Anterior cingulate cortex (tissue), 58 donors: ENCODE measurements around the gene CRISP1.
A peak's percentile ranks its signal among the peaks of the same experiment; 100 is the strongest.
"Not testable (repeated sequence)": the region's sequence is repeated elsewhere in the genome, so short reads cannot be mapped to it uniquely, and the experiment has no call there.

Source experiments
- DNase-seq, 58 donors: peaks; one replicate each; lab custom pipeline; 2025; lab: John Stamatoyannopoulos, UW

CRISP1 gene, protein sequence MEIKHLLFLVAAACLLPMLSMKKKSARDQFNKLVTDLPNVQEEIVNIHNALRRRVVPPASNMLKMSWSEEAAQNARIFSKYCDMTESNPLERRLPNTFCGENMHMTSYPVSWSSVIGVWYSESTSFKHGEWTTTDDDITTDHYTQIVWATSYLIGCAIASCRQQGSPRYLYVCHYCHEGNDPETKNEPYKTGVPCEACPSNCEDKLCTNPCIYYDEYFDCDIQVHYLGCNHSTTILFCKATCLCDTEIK

DNA sequence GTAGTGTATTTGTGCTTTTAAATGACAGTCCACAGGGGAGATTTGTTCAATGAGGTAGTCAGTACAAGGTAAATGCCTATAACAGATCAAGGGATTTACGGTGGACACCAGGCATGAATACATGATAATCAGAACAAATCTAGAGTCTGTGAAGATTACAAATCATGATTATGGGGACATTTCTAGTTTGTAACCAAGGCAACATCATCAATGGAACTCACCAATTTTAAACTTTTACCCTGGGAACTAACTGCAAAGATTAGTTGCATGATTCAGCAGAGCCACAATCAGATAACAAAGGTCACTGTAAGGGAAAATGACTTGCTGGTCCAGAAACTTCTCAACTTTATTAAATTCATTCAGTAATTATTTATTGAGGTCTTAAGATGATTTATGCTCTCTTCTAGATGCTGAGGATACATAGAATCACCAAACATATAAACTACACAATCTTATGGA lies at the start of gene CRISP1:
Gene CRISP1 (minus strand): TSS at position 51 of the 459 bp plus-strand sequence. CDS start 9,135 bp downstream, outside the sequence.
- no peak for DNase-seq

DNA sequence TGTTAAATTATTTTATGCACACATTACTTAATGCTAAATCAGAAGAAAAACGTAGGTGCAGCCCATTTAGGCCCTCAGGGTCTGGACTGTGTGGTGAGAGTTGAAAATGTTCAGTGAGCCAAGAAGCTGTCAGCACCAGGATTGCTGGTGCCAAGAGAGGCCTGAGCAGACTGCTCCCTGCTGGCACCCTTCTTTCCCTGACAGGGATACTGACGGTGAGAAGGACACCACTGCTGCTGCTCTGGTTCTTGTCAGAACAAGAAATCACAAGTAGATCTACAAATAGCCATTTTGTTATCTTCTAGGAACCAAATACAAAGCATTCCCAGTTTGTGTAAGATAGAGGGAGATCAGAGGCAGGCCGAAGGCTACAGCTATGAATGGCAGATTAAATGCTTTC lies 48.7 kb upstream of the CRISP1 start:
- DNase-seq = peak in 7 of 58 donors; percentile 1 to 25 (median 5)

GRCh38 chr6:49913636-49914375 lies 47.5 kb upstream of the CRISP1 start:
- no peak for DNase-seq

DNA sequence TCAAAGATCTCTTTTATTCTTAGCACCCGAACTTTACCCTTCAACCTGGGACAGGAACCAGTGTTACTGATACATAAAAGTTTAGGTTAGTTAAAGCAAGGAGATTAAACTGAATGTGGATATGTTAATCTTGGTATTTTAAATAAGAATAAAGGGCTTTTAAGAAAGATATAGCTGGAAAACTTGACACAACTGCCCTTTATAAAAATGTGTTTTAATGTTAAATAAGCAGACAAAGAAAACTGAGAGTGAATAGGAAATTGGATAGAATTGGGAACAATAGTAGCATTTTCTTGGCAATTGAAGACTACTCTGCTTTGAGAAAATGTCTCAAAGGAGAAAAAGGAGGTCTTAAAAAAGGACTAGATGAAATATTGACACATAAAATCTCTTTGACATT lies 45.9 kb upstream of the CRISP1 start:
- DNase-seq = no peak

- DNase-seq = no peak
These were observed 44.9 kb upstream of the CRISP1 start for GRCh38 chr6:49911252-49911651.

GRCh38 chr6:49909563-49909962 lies 43.2 kb upstream of the CRISP1 start:
- no peak for DNase-seq

DNA sequence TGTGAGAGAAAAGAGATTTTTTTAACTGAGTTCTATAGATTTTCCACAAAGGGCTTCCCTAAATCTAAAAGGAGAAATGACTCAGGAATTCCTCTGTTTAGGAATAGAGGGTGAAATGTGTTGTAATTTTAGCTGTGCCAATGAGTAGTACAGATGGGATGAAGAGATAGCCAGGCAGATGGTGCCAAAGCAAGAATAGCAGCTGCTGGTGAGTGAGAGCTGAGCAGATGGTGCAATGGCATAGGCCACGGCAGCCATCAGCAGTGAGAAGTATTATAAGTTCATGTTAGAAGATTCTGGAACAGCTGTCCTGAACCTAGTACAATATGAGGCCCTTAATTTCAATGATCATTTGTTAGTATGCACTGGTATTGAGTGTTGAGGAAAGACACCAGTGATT lies 40.2 kb upstream of the CRISP1 start:
- peak in 24 of 58 donors; percentile 1 to 55 (median 12) for DNase-seq

GRCh38 chr6:49905296-49905695 lies 39.0 kb upstream of the CRISP1 start:
- no peak for DNase-seq

- DNase-seq = no peak
These were observed 36.5 kb upstream of the CRISP1 start for GRCh38 chr6:49902856-49903255.

DNA sequence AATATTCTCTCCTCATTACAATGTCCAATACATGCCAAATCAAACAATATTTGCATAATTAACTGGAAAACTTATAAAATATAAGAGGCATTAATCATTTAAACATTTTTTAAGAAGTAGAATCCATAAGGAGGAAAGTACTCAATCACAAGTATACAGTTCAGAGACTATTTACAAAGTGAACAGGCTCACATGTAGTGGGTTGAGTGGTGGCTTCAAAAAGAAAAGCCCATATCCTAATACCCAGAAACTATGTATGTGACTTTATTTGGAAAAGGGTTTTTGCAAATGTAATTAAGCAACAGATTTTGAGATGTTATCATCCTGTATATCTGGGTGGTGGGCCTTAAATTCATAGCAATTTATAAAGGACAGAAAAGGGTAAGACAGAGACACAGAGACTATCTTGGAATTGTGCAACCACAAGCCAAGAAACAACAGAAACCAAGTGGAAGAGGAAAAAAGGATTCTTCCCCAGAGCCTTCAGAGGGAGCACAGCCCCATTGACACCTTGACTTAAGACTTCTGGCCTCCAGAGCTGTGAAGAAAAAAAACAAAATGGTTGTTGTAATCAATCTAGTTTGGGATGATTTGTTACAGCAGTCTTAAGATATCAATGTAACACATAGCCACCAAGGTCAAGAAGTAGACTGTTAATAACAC lies 32.7 kb upstream of the CRISP1 start:
- no peak for DNase-seq

DNA sequence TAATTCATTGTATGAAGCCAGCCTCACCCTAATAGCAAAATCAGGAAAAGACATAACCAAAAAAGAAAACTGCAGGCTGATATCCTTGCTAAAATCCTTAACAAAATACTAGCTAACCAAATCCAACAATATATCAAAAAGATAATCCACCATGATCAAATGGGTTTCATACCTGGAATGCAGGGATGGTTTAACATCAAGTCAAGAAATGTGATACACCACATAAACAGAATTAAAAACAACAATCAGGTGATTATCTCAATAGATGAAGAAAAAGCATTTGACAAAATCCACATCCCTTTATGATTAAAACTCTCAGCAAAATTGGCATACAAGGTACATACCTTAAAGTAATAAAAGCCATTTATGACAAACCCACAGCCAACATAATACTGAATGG lies 29.2 kb upstream of the CRISP1 start:
- DNase-seq = not testable (repeated sequence)

GRCh38 chr6:49892280-49892679 lies 25.9 kb upstream of the CRISP1 start:
- no peak for DNase-seq

DNA sequence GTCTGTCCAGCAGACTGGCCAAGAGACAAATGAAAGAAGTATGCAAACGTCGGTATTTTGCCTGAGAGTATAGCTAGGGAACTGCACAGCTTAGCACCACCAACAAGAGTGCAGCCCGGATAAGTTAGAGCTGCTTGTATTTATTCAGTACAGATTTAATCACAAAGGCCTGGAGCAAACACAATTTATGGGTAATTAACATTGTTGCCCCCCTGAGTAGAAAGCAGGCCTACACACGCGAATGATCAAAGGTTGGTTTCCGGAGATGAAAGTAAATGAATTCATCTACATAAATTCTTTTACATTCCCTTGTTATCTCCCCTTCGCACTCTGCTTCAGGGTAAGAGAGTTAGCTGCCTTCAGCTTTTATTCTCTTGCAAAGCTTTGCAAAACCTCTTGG lies 24.7 kb upstream of the CRISP1 start:
- DNase-seq = no peak

- no peak for DNase-seq
These were observed 22.6 kb upstream of the CRISP1 start for GRCh38 chr6:49888742-49889431.

DNA sequence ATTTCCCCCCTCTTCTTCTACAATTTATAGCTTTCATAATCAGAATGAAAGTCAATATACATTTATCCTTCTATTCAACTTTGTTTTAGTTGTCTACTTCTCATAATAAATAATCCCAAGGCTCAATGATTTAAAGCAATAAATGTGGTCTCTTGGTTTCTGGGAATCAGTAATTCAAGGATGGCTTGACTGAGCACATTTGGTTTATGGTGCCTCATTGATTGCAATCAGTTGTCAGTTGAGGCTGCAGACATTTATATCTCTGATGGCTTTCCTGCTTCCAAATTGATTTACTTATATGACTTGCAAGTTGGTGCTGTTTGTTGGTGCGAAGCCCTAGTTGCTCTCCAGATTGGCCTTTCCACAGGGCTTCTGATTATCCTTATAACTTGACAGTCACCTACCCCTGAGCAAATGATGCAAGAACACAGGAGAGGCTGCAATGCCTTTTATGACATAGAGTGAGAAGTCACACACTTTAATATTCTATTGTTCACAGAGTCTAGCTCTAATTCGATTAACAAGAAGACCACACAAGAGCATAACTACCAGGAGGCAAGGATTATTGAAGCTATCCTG lies 2.7 kb upstream of the CRISP1 start:
- DNase-seq = no peak

DNA sequence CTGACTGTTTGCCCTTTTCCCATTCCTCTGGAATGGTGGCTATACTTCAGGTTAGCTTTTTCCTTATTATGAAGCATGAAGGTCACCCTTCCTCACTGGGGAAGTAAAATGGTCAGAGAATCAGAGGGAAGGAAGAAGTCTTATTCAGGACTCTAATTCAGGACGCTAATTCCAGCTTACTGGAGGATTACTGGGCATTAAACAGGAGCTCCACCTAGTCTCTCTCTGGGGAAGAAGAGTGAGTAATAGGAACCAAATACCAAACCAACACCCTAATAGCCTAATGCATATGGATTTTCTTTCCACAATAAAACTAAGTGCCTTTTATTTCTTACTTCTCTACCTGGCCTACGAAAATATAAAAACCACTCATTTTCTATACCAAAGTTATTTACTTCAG lies 10.1 kb downstream of the CRISP1 start:
- no peak for DNase-seq

DNA sequence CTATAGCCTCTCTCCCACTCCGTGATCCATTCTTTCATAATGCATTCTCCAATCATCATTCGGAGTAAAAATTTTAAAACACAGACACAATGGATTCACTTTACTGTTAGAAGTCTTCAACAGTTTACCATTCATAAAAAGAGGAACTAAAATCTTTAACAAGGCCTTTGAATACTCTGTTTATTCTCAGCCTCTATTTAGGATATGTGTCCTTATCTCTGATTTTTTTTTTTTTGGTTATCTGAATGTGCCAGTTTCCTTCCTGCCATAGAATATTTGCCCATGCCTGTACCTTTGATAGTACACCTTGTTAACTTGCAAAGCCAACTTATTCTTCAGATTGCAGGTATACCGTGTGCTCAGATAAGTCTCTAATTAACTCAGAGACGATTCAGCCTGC lies 11.1 kb downstream of the CRISP1 start:
- DNase-seq = no peak

- no peak for DNase-seq
These were observed 13.4 kb downstream of the CRISP1 start for GRCh38 chr6:49852975-49853374.

DNA sequence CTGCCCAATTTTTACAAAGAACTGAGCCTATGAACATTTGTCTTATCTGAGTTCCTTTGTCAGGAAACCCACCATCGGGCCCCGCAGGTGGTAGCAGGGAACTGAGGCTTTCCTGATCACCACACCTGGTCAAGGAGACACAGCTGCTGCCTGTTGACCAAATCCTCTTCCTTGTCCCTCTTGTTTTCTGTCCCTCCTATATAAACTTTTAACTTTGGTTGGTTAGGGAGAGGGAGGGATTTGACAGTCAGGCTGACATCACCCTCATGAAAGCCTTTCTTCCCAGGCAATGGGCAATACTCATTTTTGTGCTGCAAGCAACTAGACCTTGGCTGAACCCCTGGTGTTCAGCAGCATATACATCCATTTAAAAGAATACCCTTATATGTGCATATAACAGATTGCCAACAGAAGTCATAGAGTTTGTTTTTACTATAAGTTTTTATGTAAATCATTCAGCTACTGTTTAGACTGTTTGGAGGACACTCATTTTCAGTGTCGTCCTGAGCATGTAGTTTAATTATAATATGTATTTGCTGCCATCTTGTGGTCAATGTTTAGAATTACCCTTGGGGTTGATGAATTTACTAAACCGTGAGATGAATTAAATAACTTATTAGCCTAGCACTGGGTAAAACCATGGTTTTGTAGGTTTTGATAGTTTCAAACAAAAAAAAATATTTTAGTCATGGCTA lies 17.0 kb downstream of the CRISP1 start:
- peak in 2 of 58 donors; percentile 18 to 43 for DNase-seq

- DNase-seq = no peak
These were observed 18.7 kb downstream of the CRISP1 start for GRCh38 chr6:49847673-49848072.
